ENCODE measurements around the gene THBS2. TPM values are rescaled to one million over a fixed set of nuclear protein-coding genes. Genes with fewer than 3 reads are reported as not detected.

THBS2 gene
- total RNA-seq, 2 donors from 2014 or later = 16.2 to 24.5 TPM

GRCh38 chr6:169207482-169207881 is 46.2 kb downstream of the THBS2 start:
- no peak for TF ChIP-seq CTCF (IDR thresholded peaks at IDR 0.05)
- no peak for DNase-seq (ENCODE audit: low spot score)
- no peak overlapping the region for H3K27ac ChIP-seq
- H3K4me1 ChIP-seq = no peaks in the 10 kb centered on the region
- H3K9me3 ChIP-seq = peaks cover 0 to 17% of the 10 kb centered on the region in 2 donors
- H3K4me3 ChIP-seq = no peak overlapping the region
- no peaks in the 10 kb centered on the region for H3K36me3 ChIP-seq
- H3K27me3 ChIP-seq = no peaks in the 10 kb centered on the region

- H3K27me3 ChIP-seq = no peaks in the 10 kb centered on the region
- no peak for TF ChIP-seq CTCF (IDR thresholded peaks at IDR 0.05)
- H3K9me3 ChIP-seq = peaks cover 0 to 17% of the 10 kb centered on the region in 2 donors
- no peaks in the 10 kb centered on the region for H3K4me1 ChIP-seq
- H3K4me3 ChIP-seq = no peak overlapping the region
- H3K36me3 ChIP-seq = no peaks in the 10 kb centered on the region
- no peak overlapping the region for H3K27ac ChIP-seq
- DNase-seq (ENCODE audit: low spot score) = no peak
Measured at GRCh38 chr6:169205176-169206160, 48.2 kb downstream of the THBS2 start.

- H3K4me1 ChIP-seq = no peaks in the 10 kb centered on the region
- H3K27me3 ChIP-seq = no peaks in the 10 kb centered on the region
- peaks cover 0 to 17% of the 10 kb centered on the region in 2 donors for H3K9me3 ChIP-seq
- TF ChIP-seq CTCF (IDR thresholded peaks at IDR 0.05) = no peak
- H3K4me3 ChIP-seq = no peak overlapping the region
- no peak overlapping the region for H3K27ac ChIP-seq
- no peak for DNase-seq (ENCODE audit: low spot score)
- no peaks in the 10 kb centered on the region for H3K36me3 ChIP-seq
Measured at GRCh38 chr6:169204167-169204566, 49.5 kb downstream of the THBS2 start.

- peaks cover 0 to 4% of the 10 kb centered on the region in 2 donors for H3K9me3 ChIP-seq
Measured at GRCh38 chr6:169201985-169202384, 51.7 kb downstream of the THBS2 start.

GRCh38 chr6:169200893-169201514 is 52.6 kb downstream of the THBS2 start:
- H3K9me3 ChIP-seq = no peaks in the 10 kb centered on the region
- H3K27me3 ChIP-seq = no peaks in the 10 kb centered on the region
- no peak for DNase-seq (ENCODE audit: low spot score)
- no peaks in the 10 kb centered on the region for H3K36me3 ChIP-seq
- no peak for TF ChIP-seq CTCF (IDR thresholded peaks at IDR 0.05)
- no peak overlapping the region for H3K4me3 ChIP-seq
- no peaks in the 10 kb centered on the region for H3K4me1 ChIP-seq
- no peak overlapping the region for H3K27ac ChIP-seq

More at GRCh38 chr6:169201985-169202384, 51.7 kb downstream of the THBS2 start:
- no peak for TF ChIP-seq CTCF (IDR thresholded peaks at IDR 0.05)
- Histone ChIP-seq H3K36me3 (no peaks in the 10 kb centered on the region), H3K4me1 (no peaks in the 10 kb centered on the region), H3K27me3 (no peaks in the 10 kb centered on the region), H3K4me3 (no peak overlapping the region), H3K27ac (no peak overlapping the region)
- DNase-seq (ENCODE audit: low spot score) = no peak
